B cell (primary cell): ENCODE measurements around the gene TRIM9. TPM values are rescaled to one million over a fixed set of nuclear protein-coding genes. Genes with fewer than 3 reads are reported as not detected.

Experiments used
- ATAC-seq: fragments of 200-7000 bp; cut with Tn5 transposase; one replicate; pipeline ENCODE4 v1.10.0; 2021; ENCODE audit warnings: low read depth, mild to moderate bottlenecking, moderate number of reproducible peaks, moderate library complexity
- CTCF ChIA-PET: fragments of 350-600 bp; sonication (Branson Sonifier 250); formaldehyde crosslinking; loops from one replicate; lab custom pipeline; 2021; ENCODE audit warnings: antibody characterized with exemption, inconsistent platforms; lab: Charles Lee
- POLR2A ChIA-PET: fragments of 350-600 bp; sonication (Branson Sonifier 250); formaldehyde crosslinking; loops from one replicate; lab custom pipeline; 2021; ENCODE audit warnings: antibody characterized with exemption; lab: Charles Lee
- DNase-seq: peaks from one replicate; pipeline ENCODE4 v3.0.0; 2013
- H2AFZ ChIP-seq: 2 replicates; pipeline ENCODE4 v1.6.1; 2012; ENCODE audit warnings: mild to moderate bottlenecking, low read depth, low read length; ENCODE audit not compliant: insufficient read depth, poor library complexity, severe bottlenecking
- H3K27ac ChIP-seq, 2 donors: 1 replicate in 1 of 2; 2 replicates in 1 of 2; pipeline ENCODE4 v1.5.1; 2012 to 2013; ENCODE audit warnings: low read length in 2 of 2, mild to moderate bottlenecking in 2 of 2, moderate library complexity in 1 of 2
- H3K27me3 ChIP-seq, 4 experiments: fragments of 200-600 bp in 1 of 4; sonication (generic) in 1 of 4; replicated peaks in 1 of 4; 1 replicate in 2 of 4; 2 replicates in 2 of 4; pipeline versions ENCODE4 v1.6.1 to v1.7.0; 2013 to 2016; ENCODE audit warnings: low read length in 3 of 4, mild to moderate bottlenecking in 2 of 4, mixed read lengths in 1 of 4, moderate library complexity in 1 of 4; ENCODE audit not compliant: insufficient read depth in 4 of 4, control insufficient read depth in 3 of 4; ENCODE audit errors: control extremely low read depth in 1 of 4
- H3K36me3 ChIP-seq, 2 experiments: replicated peaks in 1 of 2; 1 replicate in 1 of 2; 2 replicates in 1 of 2; pipeline versions ENCODE4 v1.6.1 to v1.7.1; 2013; ENCODE audit warnings: low read length in 1 of 2; ENCODE audit not compliant: insufficient read depth in 2 of 2, control insufficient read depth in 1 of 2; ENCODE audit errors: control extremely low read depth in 1 of 2, extremely low read depth in 1 of 2
- H3K4me1 ChIP-seq, 2 donors: fragments of 200-600 bp in 1 of 2; sonication (generic) in 1 of 2; 1 replicate in 1 of 2; 2 replicates in 1 of 2; pipeline versions ENCODE4 v1.5.1 to v1.6.1; 2013 to 2017; ENCODE audit warnings: low read length in 2 of 2; ENCODE audit not compliant: control insufficient read depth in 2 of 2, insufficient read depth in 2 of 2
- H3K4me2 ChIP-seq: replicated peaks from 2 replicates; pipeline ENCODE3; 2012; ENCODE audit warnings: mild to moderate bottlenecking, low read depth, low read length; ENCODE audit not compliant: poor library complexity, severe bottlenecking
- H3K4me3 ChIP-seq, 5 experiments: fragments of 200-600 bp in 1 of 5; sonication (generic) in 1 of 5; 1 replicate in 3 of 5; 2 replicates in 2 of 5; pipeline versions ENCODE4 v1.5.1 to v1.7.0; 2011 to 2016; ENCODE audit warnings: low read length in 4 of 5, mild to moderate bottlenecking in 4 of 5, low read depth in 2 of 5, control low read depth in 1 of 5, moderate library complexity in 1 of 5; ENCODE audit not compliant: insufficient read depth in 1 of 5; ENCODE audit errors: control extremely low read depth in 1 of 5, extremely low read depth in 1 of 5
- H3K79me2 ChIP-seq: fragments of 200-600 bp; sonication (generic); one replicate; pipeline ENCODE4 v1.6.0; 2016; ENCODE audit warnings: low read length; ENCODE audit not compliant: control insufficient read depth, insufficient read depth
- H3K9ac ChIP-seq: fragments of 200-600 bp; sonication (generic); 2 replicates; pipeline ENCODE4 v1.6.1; 2017; ENCODE audit warnings: mild to moderate bottlenecking, low read length, moderate library complexity
- H3K9me3 ChIP-seq, 3 donors: one replicate each; pipeline versions ENCODE4 v1.6.1 to v1.7.1; 2013; ENCODE audit warnings: low read length in 2 of 3; ENCODE audit not compliant: control insufficient read depth in 2 of 3, insufficient read depth in 1 of 3; ENCODE audit errors: control extremely low read depth in 1 of 3
- H4K20me1 ChIP-seq: 2 replicates; pipeline ENCODE4 v1.6.0; 2012; ENCODE audit warnings: mild to moderate bottlenecking, low read length; ENCODE audit not compliant: insufficient read depth, control insufficient read depth, poor library complexity, severe bottlenecking
- H3K27ac Mint-ChIP-seq: one replicate; pipeline ENCODE4 v1.8.0; 2021; ENCODE audit warnings: mixed read lengths
- H3K27me3 Mint-ChIP-seq: one replicate; pipeline ENCODE4 v1.8.0; 2021; ENCODE audit warnings: mixed read lengths
- H3K4me1 Mint-ChIP-seq: one replicate; pipeline ENCODE4 v1.8.0; 2021; ENCODE audit warnings: mixed read lengths
- H3K4me3 Mint-ChIP-seq: one replicate; pipeline ENCODE4 v1.8.0; 2021; ENCODE audit warnings: mixed read lengths
- H3K9me3 Mint-ChIP-seq: one replicate; pipeline ENCODE4 v1.8.0; 2022; ENCODE audit warnings: mixed read lengths; ENCODE audit not compliant: insufficient read depth
- CTCF ChIP-seq: fragments of 200-600 bp; IDR thresholded peaks from one replicate; pipeline ENCODE4 v1.8.0; 2022; ENCODE audit warnings: antibody characterized with exemption, mild to moderate bottlenecking
- EZH2 ChIP-seq: IDR thresholded peaks from 2 replicates; pipeline ENCODE4 v1.6.1; 2012; ENCODE audit warnings: borderline replicate concordance, low read depth, mild to moderate bottlenecking, moderate library complexity, low read length; ENCODE audit not compliant: insufficient read depth, poor library complexity, severe bottlenecking
- WGBS: methylation state at CpG from one replicate; pipeline ENCODE4 v1.1.5; 2013; ENCODE audit warnings: missing lambda C conversion rate; ENCODE audit not compliant: insufficient coverage; 5-methylcytosine and 5-hydroxymethylcytosine counted together
- intact Hi-C: fragments of 100-400 bp; cut with micrococcal nuclease; formaldehyde crosslinking; loops from one replicate; pipeline ENCODE4 v1.10.0; 2022
- polyA plus RNA-seq: library from polyadenylated mRNA; depleted of rRNA; stranded (reverse); fragments of >200 nt; gene quantifications from 2 replicates; pipeline ENCODE4 v1.2.3, GENCODE V29; 2012
- total RNA-seq, 2 donors: library from RNA; stranded (reverse); fragments of 120-200 nt in 1 of 2; gene quantifications; 1 replicate in 1 of 2; 2 replicates in 1 of 2; pipeline versions ENCODE4 v1.2.3 to v1.2.4, GENCODE V29; 2013 to 2022

Gene TRIM9
- total and polyA plus RNA-seq, 2 donors (not counting 1 experiment from before 2014, with no cell fraction given) = 0.24 to 0.32 TPM

GRCh38 chr14:50936016-50936340 lies 158.9 kb downstream of the TRIM9 start:
- no peak for ATAC-seq
- intact Hi-C loops = no loop called here
- Histone ChIP-seq H3K79me2 (no peaks in the 10 kb centered on the region), H3K4me1 (no peaks in the 10 kb centered on the region), H3K9ac (no peak overlapping the region), H3K9me3 (no peaks in the 10 kb centered on the region), H3K27ac (no peak overlapping the region), H4K20me1 (no peaks in the 10 kb centered on the region), H3K4me3 (no peak overlapping the region), H3K27me3 (peaks cover 0 to 4% (median 2%) of the 10 kb centered on the region in 4 experiments), H3K36me3 (no peaks in the 10 kb centered on the region), H3K4me2 (no peak overlapping the region), H2AFZ (no peak overlapping the region)
- H3K4me1 Mint-ChIP-seq = no peaks in the 10 kb centered on the region
- TF ChIP-seq EZH2 (no peak), CTCF (no peak)
- no peak overlapping the region for H3K27ac Mint-ChIP-seq
- no peaks in the 10 kb centered on the region for H3K9me3 Mint-ChIP-seq
- peaks cover 45% of the 10 kb centered on the region for H3K27me3 Mint-ChIP-seq
- WGBS = 88% methylated on average over 1 of the region's 2 CpGs
- ChIA-PET CTCF (no interaction called here), POLR2A (interaction anchor here (0.7 kb wide), 1 partner anchor 25 kb away, joined by 6 read pairs; no protein-coding TSS in a partner anchor)
- DNase-seq = no peak
- H3K4me3 Mint-ChIP-seq = no peak overlapping the region

GRCh38 chr14:50935126-50936015 lies 159.5 kb downstream of the TRIM9 start:
- Mint-ChIP-seq H3K9me3 (no peaks in the 10 kb centered on the region), H3K27me3 (peaks cover 40% of the 10 kb centered on the region), H3K27ac (no peak overlapping the region), H3K4me1 (no peaks in the 10 kb centered on the region), H3K4me3 (no peak overlapping the region)
- ChIA-PET CTCF (no interaction called here), POLR2A (no interaction called here)
- Histone ChIP-seq H3K4me2 (no peak overlapping the region), H3K4me1 (no peaks in the 10 kb centered on the region), H3K27me3 (no peaks in the 10 kb centered on the region), H3K27ac (no peak overlapping the region), H3K9me3 (no peaks in the 10 kb centered on the region), H3K36me3 (no peaks in the 10 kb centered on the region), H3K4me3 (no peak overlapping the region), H3K9ac (no peak overlapping the region), H2AFZ (no peak overlapping the region), H4K20me1 (no peaks in the 10 kb centered on the region), H3K79me2 (no peaks in the 10 kb centered on the region)
- ATAC-seq (no peak), DNase-seq (no peak)
- WGBS = 77% methylated on average over 3 of the region's 5 CpGs
- intact Hi-C loops = no loop called here
- no peak for TF ChIP-seq CTCF
- no peak for TF ChIP-seq EZH2
